BLaER1 (cell line): Measurements from ENCODE around the gene MORN1.

Experiments used
- H3K27ac ChIP-seq: shearing (Covaris generic); formaldehyde crosslinking; 2 replicates; pipeline ENCODE4 v1.8.1; 2022
- H3K27me3 ChIP-seq: shearing (Covaris generic); formaldehyde crosslinking; 2 replicates; pipeline ENCODE4 v1.8.1; 2022
- H3K36me3 ChIP-seq: shearing (Covaris generic); formaldehyde crosslinking; 2 replicates; pipeline ENCODE4 v1.8.1; 2022
- H3K4me1 ChIP-seq: shearing (Covaris generic); formaldehyde crosslinking; 2 replicates; pipeline ENCODE4 v1.8.1; 2022
- H3K4me2 ChIP-seq: shearing (Covaris generic); formaldehyde crosslinking; 2 replicates; pipeline ENCODE4 v1.8.1; 2022
- H3K4me3 ChIP-seq: shearing (Covaris generic); formaldehyde crosslinking; 2 replicates; pipeline ENCODE4 v1.8.1; 2022
- H3K9ac ChIP-seq: shearing (Covaris generic); formaldehyde crosslinking; 2 replicates; pipeline ENCODE4 v1.8.1; 2022
- H3K9me3 ChIP-seq: shearing (Covaris generic); formaldehyde crosslinking; 2 replicates; pipeline ENCODE4 v1.8.1; 2022
- H4K20me1 ChIP-seq: shearing (Covaris generic); formaldehyde crosslinking; 2 replicates; pipeline ENCODE4 v1.8.1; 2022
- Cebpa-rat ChIP-seq: shearing (Covaris generic); IDR thresholded peaks from 2 replicates; pipeline ENCODE4 v1.8.1; 2022

MORN1 gene

GRCh38 chr1:2399890-2400575 lies 8.7 kb upstream of the MORN1 start:
- Histone ChIP-seq H3K9ac (no peak overlapping the region), H3K4me2 (no peak overlapping the region), H3K27ac (no peak overlapping the region), H3K4me3 (no peak overlapping the region), H3K4me1 (no peaks in the 10 kb centered on the region), H3K27me3 (no peaks in the 10 kb centered on the region), H3K36me3 (peaks cover 97% of the 10 kb centered on the region), H4K20me1 (peaks cover 96% of the 10 kb centered on the region), H3K9me3 (no peaks in the 10 kb centered on the region)
- TF ChIP-seq Cebpa-rat = no peak

DNA sequence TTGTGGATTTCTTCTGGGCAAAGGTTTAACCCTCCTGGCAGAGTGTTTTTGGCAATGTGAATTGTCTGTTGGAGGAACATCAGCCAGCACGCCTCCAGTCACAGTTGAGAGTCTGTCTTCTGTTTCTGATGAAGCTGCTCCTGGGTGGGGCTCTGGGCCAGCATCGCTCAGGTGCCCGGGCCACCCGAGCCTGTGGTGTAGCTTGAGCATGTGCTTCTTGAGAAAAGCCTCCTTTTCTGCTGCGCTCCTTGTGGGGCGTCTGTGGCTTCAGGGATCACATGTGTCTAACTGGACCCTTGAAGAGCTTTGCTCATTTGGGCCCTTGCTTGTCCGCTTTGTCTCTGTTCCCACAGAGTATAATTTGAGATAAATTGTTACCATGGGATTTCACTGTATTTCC lies 7.5 kb upstream of the MORN1 start:
- Histone ChIP-seq H3K9ac (no peak overlapping the region), H3K27me3 (no peaks in the 10 kb centered on the region), H3K4me2 (no peak overlapping the region), H3K36me3 (peaks cover 97% of the 10 kb centered on the region), H3K4me1 (peaks cover 3% of the 10 kb centered on the region), H4K20me1 (peaks cover 96% of the 10 kb centered on the region), H3K9me3 (no peaks in the 10 kb centered on the region), H3K27ac (no peak overlapping the region), H3K4me3 (no peak overlapping the region)
- TF ChIP-seq Cebpa-rat = no peak

- Histone ChIP-seq H3K27me3 (no peaks in the 10 kb centered on the region), H3K4me2 (no peak overlapping the region), H4K20me1 (peaks cover 96% of the 10 kb centered on the region), H3K27ac (no peak overlapping the region), H3K4me1 (peaks cover 20% of the 10 kb centered on the region), H3K4me3 (no peak overlapping the region), H3K9ac (no peak overlapping the region), H3K9me3 (no peaks in the 10 kb centered on the region), H3K36me3 (peaks cover 90% of the 10 kb centered on the region)
- TF ChIP-seq Cebpa-rat = no peak
These were observed 5.8 kb upstream of the MORN1 start for GRCh38 chr1:2397007-2397679.

DNA sequence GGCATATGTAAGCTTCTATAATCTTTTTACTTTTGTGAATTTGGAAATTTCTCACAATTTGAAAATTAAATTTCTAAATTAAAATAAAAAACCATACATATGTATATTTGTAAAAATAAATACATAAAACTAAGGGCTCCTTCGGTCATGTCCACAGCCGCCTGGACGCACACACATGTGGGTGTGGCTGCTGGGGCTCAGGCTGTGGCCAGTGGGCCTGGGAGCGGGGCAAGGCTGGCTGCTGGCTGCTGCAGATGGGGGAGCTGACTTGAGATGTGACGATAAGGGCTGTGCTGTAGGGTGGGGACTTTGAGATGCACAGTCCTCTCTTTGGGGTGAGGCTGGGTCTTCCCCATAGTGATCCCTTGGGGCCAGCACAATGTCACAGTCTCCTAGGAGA lies 5.1 kb upstream of the MORN1 start:
- Histone ChIP-seq H3K27me3 (no peaks in the 10 kb centered on the region), H3K27ac (no peak overlapping the region), H3K36me3 (peaks cover 84% of the 10 kb centered on the region), H3K4me3 (no peak overlapping the region), H3K9me3 (no peaks in the 10 kb centered on the region), H3K4me2 (no peak overlapping the region), H3K4me1 (peaks cover 20% of the 10 kb centered on the region), H4K20me1 (peaks cover 92% of the 10 kb centered on the region), H3K9ac (no peak overlapping the region)
- TF ChIP-seq Cebpa-rat = no peak

- peaks cover 82% of the 10 kb centered on the region for H3K36me3 ChIP-seq
- no peak overlapping the region for H3K4me2 ChIP-seq
- no peak overlapping the region for H3K9ac ChIP-seq
- H4K20me1 ChIP-seq = peaks cover 90% of the 10 kb centered on the region
- H3K27me3 ChIP-seq = no peaks in the 10 kb centered on the region
- H3K4me3 ChIP-seq = no peak overlapping the region
- no peaks in the 10 kb centered on the region for H3K9me3 ChIP-seq
- H3K27ac ChIP-seq = no peak overlapping the region
- TF ChIP-seq Cebpa-rat = no peak
- H3K4me1 ChIP-seq = peaks cover 20% of the 10 kb centered on the region
These were observed 4.7 kb upstream of the MORN1 start for GRCh38 chr1:2396059-2396458.

DNA sequence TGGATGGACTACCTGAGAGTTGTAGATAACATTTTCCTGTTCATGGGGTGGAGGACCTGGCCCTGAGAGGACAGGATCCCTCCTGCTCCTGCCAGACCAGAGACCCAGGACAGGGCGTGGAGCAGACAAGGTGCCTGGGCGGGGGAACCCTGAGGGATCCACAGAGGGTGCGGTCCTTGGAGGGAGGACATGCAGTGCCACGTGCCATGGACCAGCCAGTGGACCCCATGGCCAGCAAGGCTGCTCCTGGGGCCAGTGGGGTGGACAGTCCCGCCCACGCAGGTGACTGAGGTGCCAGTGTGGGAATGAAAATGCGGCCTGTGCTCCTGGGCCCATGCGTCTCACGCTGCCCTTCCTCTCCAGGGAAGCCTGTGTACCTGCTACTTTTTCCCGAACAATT lies 3.9 kb upstream of the MORN1 start:
- no peak overlapping the region for H3K9ac ChIP-seq
- no peak for TF ChIP-seq Cebpa-rat
- H3K4me3 ChIP-seq = no peak overlapping the region
- H3K27ac ChIP-seq = 0 out of 2 replicates have a peak overlapping the region, but pooled peaks have one; percentile 22
- H4K20me1 ChIP-seq = peaks cover 83% of the 10 kb centered on the region
- no peaks in the 10 kb centered on the region for H3K27me3 ChIP-seq
- H3K36me3 ChIP-seq = peaks cover 74% of the 10 kb centered on the region
- H3K9me3 ChIP-seq = no peaks in the 10 kb centered on the region
- H3K4me1 ChIP-seq = peaks cover 28% of the 10 kb centered on the region
- no peak overlapping the region for H3K4me2 ChIP-seq

GRCh38 chr1:2394761-2395160 lies 3.4 kb upstream of the MORN1 start:
- Histone ChIP-seq H3K9me3 (no peaks in the 10 kb centered on the region), H3K4me2 (no peak overlapping the region), H3K27ac (peak overlapping the region; percentile 16; the same call in 1 of the 2 replicates), H3K4me1 (peaks cover 33% of the 10 kb centered on the region), H3K27me3 (no peaks in the 10 kb centered on the region), H3K4me3 (no peak overlapping the region), H3K9ac (no peak overlapping the region), H4K20me1 (peaks cover 78% of the 10 kb centered on the region), H3K36me3 (peaks cover 70% of the 10 kb centered on the region)
- TF ChIP-seq Cebpa-rat = no peak

DNA sequence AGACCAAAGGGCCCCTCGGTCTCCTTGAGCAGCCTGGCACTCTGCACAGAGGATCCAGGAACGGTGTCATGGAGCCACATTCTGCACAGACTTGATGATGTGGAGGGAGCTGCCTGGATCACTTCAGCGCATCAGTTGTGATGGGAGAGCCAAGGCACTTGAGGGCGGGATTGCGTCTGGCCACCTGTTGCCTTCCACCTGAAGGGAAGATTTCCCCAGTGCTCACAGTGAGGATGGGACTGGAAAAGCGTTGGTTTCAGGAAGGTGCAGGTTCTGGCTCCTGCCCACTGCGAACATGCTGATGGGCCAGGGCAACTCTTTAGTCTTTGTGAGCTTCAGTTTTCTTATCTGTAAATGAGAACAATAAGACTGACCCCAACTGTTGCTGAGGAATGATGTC lies 2.9 kb upstream of the MORN1 start:
- Histone ChIP-seq H3K27ac (0 out of 2 replicates have a peak overlapping the region, but pooled peaks have one; percentile 16), H3K4me1 (peaks cover 39% of the 10 kb centered on the region), H3K9me3 (no peaks in the 10 kb centered on the region), H3K4me2 (peak overlapping the region; percentile 98; the same call in 1 of the 2 replicates), H3K36me3 (peaks cover 64% of the 10 kb centered on the region), H4K20me1 (peaks cover 72% of the 10 kb centered on the region), H3K9ac (peak overlapping the region; percentile 11; the same call in 1 of the 2 replicates), H3K27me3 (no peaks in the 10 kb centered on the region), H3K4me3 (no peak overlapping the region)
- TF ChIP-seq Cebpa-rat = no peak

DNA sequence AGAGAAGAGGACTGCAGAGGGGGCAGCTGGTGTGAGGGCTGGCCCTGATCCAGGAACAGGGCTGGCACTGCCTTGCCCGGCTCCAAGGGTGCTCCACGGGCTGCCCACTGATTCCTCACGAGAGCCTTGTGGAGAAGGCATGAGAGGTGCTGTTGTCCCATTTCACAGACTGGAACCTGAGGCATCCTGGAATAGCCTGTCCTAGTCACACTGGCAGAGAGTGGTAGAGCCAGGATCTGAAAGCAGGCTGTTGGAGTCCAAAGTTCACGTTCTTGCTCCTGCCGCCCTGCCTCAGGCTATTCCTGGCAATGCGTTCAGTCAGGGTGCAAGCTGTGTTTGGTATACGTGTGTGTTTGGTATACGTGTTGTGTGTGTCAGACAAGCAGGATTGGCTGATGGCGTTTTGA lies 2.1 kb upstream of the MORN1 start:
- Histone ChIP-seq H3K4me1 (peaks cover 46% of the 10 kb centered on the region), H3K36me3 (peaks cover 57% of the 10 kb centered on the region), H4K20me1 (peaks cover 65% of the 10 kb centered on the region), H3K4me3 (no peak overlapping the region), H3K27me3 (no peaks in the 10 kb centered on the region), H3K9ac (peak overlapping the region; percentile 87; the same call in 1 of the 2 replicates), H3K27ac (no peak overlapping the region), H3K9me3 (no peaks in the 10 kb centered on the region), H3K4me2 (peak overlapping the region; percentile 98)
- no peak for TF ChIP-seq Cebpa-rat

DNA sequence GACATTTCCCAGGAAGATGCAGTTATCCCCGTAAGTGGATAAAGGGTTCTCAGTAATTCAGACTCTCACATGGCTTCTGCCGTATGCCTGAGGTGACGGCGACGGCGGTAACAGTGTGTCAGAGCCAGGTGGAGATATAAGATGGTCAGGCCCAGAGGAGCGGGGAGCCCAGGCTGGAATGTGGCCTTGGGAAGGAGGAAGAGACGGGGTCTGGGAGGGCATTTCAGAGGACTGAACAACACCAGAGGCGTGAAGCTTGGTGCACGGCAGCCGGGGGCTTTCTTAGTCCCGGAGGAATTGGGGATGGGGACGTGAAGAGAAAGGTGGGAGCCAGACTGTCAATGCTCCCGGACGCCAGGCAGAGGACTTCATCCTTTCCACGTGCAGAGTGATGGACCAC lies 1.3 kb upstream of the MORN1 start:
- peak overlapping the region; percentile 98 for H3K4me2 ChIP-seq
- H3K9ac ChIP-seq = peak overlapping the region; percentile 87
- peaks cover 54% of the 10 kb centered on the region for H3K4me1 ChIP-seq
- peak overlapping the region; percentile 88 for H3K27ac ChIP-seq
- peak overlapping the region; percentile 88 for H3K4me3 ChIP-seq
- H3K27me3 ChIP-seq = no peaks in the 10 kb centered on the region
- TF ChIP-seq Cebpa-rat = no peak
- peaks cover 63% of the 10 kb centered on the region for H4K20me1 ChIP-seq
- peaks cover 49% of the 10 kb centered on the region for H3K36me3 ChIP-seq
- no peaks in the 10 kb centered on the region for H3K9me3 ChIP-seq
